Stimulated activated effector memory CD8-positive, alpha-beta T cell treated with anti-CD3 and anti-CD28 coated beads, Interleukin-12 subunit alpha, Interleukin-12 subunit beta, amount 100 ng/mL, for 72 hours (primary cell): Measurements from ENCODE around the gene RNASE8.

Experiments used
- ATAC-seq: fragments of 150-1000 bp; cut with Tn5 transposase; 2 replicates; pipeline ENCODE4 v1.10.0; 2021
- DNase-seq, 2 donors: peaks; one replicate each; pipeline ENCODE4 v3.0.0; 2021 to 2022; ENCODE audit warnings: low spot score in 2 of 2
- H3K27ac Mint-ChIP-seq: one replicate; pipeline ENCODE4 v1.8.0; 2022; ENCODE audit warnings: mild to moderate bottlenecking, mixed read lengths
- H3K36me3 Mint-ChIP-seq: one replicate; pipeline ENCODE4 v1.8.0; 2022; ENCODE audit warnings: mild to moderate bottlenecking, mixed read lengths
- H3K4me1 Mint-ChIP-seq: one replicate; pipeline ENCODE4 v1.8.0; 2022; ENCODE audit warnings: mixed read lengths
- H3K4me3 Mint-ChIP-seq: one replicate; pipeline ENCODE4 v1.8.0; 2022; ENCODE audit warnings: mild to moderate bottlenecking, mixed read lengths
- H3K9me3 Mint-ChIP-seq: one replicate; pipeline ENCODE4 v1.8.0; 2022; ENCODE audit warnings: mixed read lengths

RNASE8 gene

DNA sequence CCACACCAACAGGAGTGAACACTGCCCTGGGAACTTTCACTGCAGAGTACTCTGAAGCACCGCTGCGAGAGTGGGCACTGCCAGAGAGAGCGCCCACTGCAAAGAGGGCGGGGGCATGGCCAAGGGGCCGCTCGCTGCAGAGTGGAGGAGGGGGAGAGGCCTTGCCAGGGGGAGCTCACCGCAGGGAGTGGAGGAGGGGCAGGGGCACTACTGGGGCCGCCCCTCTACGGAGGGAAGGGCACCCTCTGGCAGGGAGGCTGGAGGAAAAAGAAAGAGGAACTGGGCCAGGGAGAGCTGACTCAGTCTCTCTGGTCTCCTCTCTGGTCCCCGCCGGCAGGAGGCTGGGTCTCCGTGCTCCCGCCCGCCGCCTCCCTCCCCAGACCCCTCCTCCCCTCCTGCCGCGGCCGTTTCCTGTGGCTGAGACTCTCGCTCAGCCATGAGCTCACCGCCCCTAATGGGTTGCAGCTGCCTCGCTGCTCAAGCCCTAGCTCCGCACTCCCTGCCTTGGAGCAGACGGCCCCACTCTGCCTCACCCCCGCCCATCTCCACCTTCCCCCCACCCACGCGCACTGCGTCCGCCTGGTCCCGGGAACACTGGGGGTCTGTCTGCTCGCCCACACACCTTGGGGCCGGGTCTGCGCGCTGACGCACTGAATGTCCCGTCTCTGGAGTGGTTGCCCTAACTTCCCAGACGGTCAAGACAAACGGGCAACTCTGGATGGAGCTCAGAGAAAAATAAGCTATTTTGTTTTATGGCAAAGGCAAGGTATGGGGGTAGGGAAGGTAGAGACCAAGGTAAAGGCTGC is 13.8 kb downstream of the RNASE8 start:
- peaks cover 40% of the 10 kb centered on the region for H3K4me1 Mint-ChIP-seq
- ATAC-seq (peak; percentile 72), DNase-seq (peak; percentile 39 to 60)
- H3K36me3 Mint-ChIP-seq, result no peaks in the 10 kb centered on the region
- H3K27ac Mint-ChIP-seq, result peak overlapping the region; percentile 61
- H3K4me3 Mint-ChIP-seq, result peak overlapping the region; percentile 83
- H3K9me3 Mint-ChIP-seq, result no peaks in the 10 kb centered on the region

DNA sequence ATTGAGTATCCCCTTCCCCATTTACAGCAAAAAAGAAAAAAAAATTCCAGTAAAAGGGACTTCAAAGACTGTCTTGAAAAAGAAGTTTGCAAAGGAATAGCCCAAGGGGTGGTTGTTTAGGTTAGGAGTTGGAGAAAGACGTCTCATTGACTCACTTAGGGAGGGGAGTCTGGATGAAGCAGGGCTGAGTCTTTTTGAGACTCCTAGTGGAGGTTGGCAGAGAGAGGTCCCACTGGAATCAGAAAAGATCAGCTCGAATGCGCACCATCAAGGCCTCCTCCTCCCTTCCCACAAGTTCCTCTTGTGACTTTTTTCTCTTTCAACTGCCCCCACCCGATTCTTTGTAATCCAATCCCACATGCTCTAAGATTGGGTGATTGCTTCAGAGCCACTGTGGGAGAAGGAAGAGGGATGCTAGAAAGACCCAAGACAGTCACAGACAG is 14.4 kb downstream of the RNASE8 start:
- Mint-ChIP-seq H3K27ac (no peak overlapping the region), H3K4me3 (peak overlapping the region; percentile 83)
- no peak for ATAC-seq

DNA sequence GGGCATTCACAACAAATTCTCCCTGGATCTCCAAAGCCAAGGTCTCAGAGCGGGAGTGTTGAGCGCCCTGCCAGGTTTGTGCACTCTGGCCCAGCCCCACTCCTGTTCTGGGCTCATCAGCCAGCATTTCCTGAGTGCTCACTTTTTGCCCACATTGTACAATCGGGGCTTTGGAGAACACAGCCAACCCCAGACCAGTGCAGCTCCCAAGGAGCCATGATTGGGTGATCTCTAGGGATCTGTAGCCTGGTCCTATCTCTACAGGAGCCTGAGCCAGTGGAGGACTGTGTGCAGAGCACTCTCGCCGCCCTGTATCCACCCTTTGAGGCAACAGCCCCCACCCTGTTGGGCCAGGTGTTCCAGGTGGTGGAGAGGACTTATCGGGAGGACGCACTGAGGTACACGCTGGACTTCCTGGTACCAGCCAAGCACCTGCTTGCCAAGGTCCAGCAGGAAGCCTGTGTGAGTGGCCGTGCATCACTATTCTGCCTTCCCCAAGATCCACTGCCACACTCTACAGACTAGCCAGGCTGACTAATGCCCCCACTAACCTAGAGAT is 15.2 kb downstream of the RNASE8 start:
- H3K4me1 Mint-ChIP-seq, result peaks cover 40% of the 10 kb centered on the region
- peak overlapping the region; percentile 83 for H3K4me3 Mint-ChIP-seq
- H3K27ac Mint-ChIP-seq, result no peak overlapping the region
- no peaks in the 10 kb centered on the region for H3K36me3 Mint-ChIP-seq
- DNase-seq (no peak), ATAC-seq (no peak)
- no peaks in the 10 kb centered on the region for H3K9me3 Mint-ChIP-seq

More for the DNA sequence above, 14.4 kb downstream of the RNASE8 start:
- Mint-ChIP-seq H3K9me3 (no peaks in the 10 kb centered on the region), H3K4me1 (peaks cover 40% of the 10 kb centered on the region), H3K36me3 (no peaks in the 10 kb centered on the region)
- DNase-seq, result no peak

DNA sequence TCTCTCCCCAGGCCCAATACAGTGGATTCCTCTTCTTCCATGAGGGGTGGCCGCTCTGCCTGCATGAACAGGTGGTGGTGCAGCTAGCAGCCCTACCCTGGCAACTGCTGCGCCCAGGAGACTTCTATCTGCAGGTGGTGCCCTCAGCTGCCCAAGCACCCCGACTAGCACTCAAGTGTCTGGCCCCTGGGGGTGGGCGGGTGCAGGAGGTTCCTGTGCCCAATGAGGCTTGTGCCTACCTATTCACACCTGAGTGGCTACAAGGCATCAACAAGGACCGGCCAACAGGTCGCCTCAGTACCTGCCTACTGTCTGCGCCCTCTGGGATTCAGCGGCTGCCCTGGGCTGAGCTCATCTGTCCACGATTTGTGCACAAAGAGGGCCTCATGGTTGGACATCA is 16.3 kb downstream of the RNASE8 start:
- H3K27ac Mint-ChIP-seq, result no peak overlapping the region
- H3K4me1 Mint-ChIP-seq, result peaks cover 34% of the 10 kb centered on the region
- H3K4me3 Mint-ChIP-seq, result no peak overlapping the region
- no peak for ATAC-seq
- H3K36me3 Mint-ChIP-seq, result no peaks in the 10 kb centered on the region
- no peaks in the 10 kb centered on the region for H3K9me3 Mint-ChIP-seq
- no peak for DNase-seq

DNA sequence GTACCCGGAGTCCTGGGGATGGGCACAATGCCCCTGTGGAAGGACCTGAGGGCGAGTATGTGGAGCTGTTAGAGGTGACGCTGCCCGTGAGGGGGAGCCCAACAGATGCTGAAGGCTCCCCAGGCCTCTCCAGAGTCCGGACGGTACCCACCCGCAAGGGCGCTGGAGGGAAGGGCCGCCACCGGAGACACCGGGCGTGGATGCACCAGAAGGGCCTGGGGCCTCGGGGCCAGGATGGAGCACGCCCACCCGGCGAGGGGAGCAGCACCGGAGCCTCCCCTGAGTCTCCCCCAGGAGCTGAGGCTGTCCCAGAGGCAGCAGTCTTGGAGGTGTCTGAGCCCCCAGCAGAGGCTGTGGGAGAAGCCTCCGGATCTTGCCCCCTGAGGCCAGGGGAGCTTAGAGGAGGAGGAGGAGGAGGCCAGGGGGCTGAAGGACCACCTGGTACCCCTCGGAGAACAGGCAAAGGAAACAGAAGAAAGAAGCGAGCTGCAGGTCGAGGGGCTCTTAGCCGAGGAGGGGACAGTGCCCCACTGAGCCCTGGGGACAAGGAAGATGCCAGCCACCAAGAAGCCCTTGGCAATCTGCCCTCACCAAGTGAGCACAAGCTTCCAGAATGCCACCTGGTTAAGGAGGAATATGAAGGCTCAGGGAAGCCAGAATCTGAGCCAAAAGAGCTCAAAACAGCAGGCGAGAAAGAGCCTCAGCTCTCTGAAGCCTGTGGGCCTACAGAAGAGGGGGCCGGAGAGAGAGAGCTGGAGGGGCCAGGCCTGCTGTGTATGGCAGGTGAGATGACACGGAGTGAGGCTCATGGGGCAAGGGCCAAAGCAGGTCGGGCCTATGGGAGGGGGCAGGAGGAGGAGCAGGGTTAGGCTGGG is 17.0 kb downstream of the RNASE8 start:
- no peaks in the 10 kb centered on the region for H3K36me3 Mint-ChIP-seq
- peaks cover 26% of the 10 kb centered on the region for H3K4me1 Mint-ChIP-seq
- H3K4me3 Mint-ChIP-seq, result no peak overlapping the region
- no peak for ATAC-seq
- H3K27ac Mint-ChIP-seq, result peak overlapping the region; percentile 54
- no peak for DNase-seq
- no peaks in the 10 kb centered on the region for H3K9me3 Mint-ChIP-seq

DNA sequence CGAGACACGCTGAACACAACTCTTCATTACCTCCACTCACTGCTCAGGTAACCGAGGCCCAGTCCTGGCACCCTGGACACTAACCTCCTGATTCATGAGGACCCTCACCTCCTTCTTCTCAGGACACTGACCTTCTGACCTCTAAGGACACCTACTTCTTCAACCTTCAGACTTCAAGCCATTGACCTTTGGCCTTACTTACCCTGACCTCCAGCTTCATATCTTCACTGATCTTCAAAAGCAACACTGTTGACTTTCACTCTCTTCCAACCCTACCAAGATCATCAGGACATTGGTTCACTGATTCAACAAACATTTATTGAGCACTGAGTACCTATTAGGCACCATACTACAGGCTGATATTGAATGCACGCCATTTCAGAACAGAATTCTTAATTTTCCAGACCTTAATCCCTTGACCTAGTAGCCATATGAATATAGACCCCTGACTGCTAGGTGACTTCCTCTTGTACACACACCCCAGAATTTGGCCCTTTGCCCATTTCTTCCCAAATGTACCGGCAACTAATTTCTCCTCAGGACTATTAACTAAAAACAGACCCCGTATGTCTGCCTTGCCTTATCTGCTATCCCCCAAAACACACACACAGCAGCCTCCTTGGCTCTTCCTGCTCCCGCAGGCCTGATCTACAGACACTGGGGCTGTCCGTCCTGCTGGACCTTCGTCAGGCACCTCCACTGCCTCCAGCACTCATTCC is 18.3 kb downstream of the RNASE8 start:
- no peak overlapping the region for H3K27ac Mint-ChIP-seq

DNA sequence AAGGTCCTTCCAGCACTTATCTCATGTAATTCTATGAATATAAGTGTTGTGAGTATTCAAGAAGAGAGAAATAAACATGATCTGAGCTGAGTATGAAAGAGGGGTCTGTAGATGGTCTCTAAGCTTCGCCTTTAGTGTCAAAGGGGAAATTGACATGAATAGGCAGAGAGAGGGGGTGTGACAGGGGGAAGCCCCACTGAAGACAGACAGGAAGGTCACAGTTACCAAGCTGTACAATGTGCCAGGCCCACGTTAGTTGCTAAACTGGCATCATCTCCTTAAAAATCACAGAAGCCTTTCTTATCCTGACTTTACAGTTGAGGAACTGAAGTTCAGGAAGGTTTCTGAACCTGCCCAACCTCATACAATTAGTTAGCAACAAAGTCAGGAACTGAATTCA is 20.1 kb downstream of the RNASE8 start:
- ATAC-seq (no peak), DNase-seq (no peak)
- H3K4me1 Mint-ChIP-seq, result no peaks in the 10 kb centered on the region
- no peaks in the 10 kb centered on the region for H3K9me3 Mint-ChIP-seq
- H3K27ac Mint-ChIP-seq, result no peak overlapping the region
- H3K4me3 Mint-ChIP-seq, result no peak overlapping the region
- H3K36me3 Mint-ChIP-seq, result no peaks in the 10 kb centered on the region

More for the DNA sequence above, 18.3 kb downstream of the RNASE8 start:
- no peak for ATAC-seq
- no peak overlapping the region for H3K4me3 Mint-ChIP-seq
- DNase-seq, result no peak
- H3K36me3 Mint-ChIP-seq, result no peaks in the 10 kb centered on the region
- no peaks in the 10 kb centered on the region for H3K9me3 Mint-ChIP-seq
- H3K4me1 Mint-ChIP-seq, result peaks cover 17% of the 10 kb centered on the region

DNA sequence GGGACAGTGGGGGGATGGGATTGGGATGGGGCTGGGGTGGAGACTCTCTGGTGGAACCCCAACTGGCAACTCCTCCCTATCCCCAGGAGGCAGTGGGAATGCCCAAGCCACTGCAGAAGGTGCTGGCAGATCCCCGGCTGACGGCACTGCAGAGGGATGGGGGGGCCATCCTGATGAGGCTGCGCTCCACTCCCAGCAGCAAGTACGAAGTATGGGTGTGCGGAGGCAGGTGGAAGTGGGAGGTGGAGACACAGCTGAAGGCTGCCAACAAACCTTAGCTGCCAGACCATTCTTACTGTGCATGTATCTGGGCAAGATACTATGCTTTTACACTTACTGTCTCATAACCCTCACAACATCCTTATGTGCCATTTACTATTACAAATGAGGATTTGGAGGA is 20.7 kb downstream of the RNASE8 start:
- no peak overlapping the region for H3K27ac Mint-ChIP-seq
- ATAC-seq (no peak), DNase-seq (no peak)
- no peak overlapping the region for H3K4me3 Mint-ChIP-seq
- H3K36me3 Mint-ChIP-seq, result no peaks in the 10 kb centered on the region
- H3K9me3 Mint-ChIP-seq, result no peaks in the 10 kb centered on the region
- H3K4me1 Mint-ChIP-seq, result no peaks in the 10 kb centered on the region

DNA sequence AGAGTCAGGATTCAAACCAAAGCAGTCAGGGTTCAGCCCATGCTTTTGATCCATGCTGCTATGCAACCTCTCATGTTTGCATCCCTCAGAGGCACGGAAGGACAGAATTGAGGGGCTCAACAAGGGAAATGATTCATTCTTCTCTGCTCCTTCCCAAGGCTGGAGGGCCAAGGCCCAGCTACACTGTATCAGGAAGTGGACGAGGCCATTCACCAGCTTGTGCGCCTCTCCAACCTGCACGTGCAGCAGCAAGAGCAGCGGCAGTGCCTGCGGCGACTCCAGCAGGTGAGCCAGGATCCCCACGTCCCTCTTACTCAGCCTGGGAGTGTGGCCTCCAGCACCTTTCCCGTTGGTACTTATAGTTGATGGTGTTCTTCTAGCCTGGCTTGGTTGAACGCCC is 21.1 kb downstream of the RNASE8 start:
- H3K4me1 Mint-ChIP-seq, result no peaks in the 10 kb centered on the region
- H3K36me3 Mint-ChIP-seq, result no peaks in the 10 kb centered on the region
- H3K4me3 Mint-ChIP-seq, result no peak overlapping the region
- no peaks in the 10 kb centered on the region for H3K9me3 Mint-ChIP-seq
- ATAC-seq, result no peak
- no peak overlapping the region for H3K27ac Mint-ChIP-seq
- DNase-seq, result no peak

DNA sequence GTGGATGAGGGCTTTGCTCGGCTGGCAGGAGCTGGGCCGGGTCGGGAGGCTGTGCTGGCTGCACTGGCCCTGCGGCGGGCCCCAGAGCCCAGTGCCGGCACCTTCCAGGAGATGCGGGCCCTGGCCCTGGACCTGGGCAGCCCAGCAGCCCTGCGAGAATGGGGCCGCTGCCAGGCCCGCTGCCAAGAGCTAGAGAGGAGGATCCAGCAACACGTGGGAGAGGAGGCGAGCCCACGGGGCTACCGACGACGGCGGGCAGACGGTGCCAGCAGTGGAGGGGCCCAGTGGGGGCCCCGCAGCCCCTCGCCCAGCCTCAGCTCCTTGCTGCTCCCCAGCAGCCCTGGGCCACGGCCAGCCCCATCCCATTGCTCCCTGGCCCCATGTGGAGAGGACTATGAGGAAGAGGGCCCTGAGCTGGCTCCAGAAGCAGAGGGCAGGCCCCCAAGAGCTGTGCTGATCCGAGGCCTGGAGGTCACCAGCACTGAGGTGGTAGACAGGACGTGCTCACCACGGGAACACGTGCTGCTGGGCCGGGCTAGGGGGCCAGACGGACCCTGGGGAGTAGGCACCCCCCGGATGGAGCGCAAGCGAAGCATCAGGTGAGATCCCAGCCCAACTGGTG is 24.0 kb downstream of the RNASE8 start:
- no peaks in the 10 kb centered on the region for H3K36me3 Mint-ChIP-seq
- H3K4me3 Mint-ChIP-seq, result no peak overlapping the region
- H3K9me3 Mint-ChIP-seq, result no peaks in the 10 kb centered on the region
- ATAC-seq (no peak), DNase-seq (no peak)
- H3K4me1 Mint-ChIP-seq, result peaks cover 3% of the 10 kb centered on the region
- H3K27ac Mint-ChIP-seq, result no peak overlapping the region

DNA sequence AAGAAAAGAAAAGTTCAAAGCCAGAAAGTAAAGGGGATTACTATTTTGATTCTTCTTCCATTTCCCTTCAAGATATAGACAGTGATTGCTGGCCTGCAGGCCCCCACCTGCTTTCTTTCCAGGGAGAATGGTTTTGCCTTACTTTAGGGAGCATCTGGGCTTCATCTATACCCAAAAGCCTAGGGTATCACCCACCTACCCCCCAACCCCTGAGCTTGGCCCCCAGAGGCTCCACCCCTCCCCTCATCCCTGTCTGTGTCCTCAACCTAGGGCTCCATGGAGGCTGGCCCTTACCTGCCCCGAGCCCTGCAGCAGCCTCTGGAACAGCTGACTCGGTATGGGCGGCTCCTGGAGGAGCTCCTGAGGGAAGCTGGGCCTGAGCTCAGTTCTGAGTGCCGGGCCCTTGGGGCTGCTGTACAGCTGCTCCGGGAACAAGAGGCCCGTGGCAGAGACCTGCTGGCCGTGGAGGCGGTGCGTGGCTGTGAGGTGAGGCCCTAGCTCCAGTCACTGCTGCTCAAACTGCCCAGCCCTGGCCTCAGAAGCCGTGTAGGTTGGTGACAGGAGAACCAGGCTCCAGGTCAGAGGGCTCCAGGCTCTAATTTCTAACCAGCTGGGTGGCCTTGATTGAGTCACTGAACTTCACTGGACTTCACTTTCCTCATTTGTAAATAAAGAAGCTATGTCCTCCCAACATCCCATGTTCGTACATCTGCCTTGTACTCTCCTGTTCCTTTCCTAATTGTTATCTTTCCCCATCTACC is 26.1 kb downstream of the RNASE8 start:
- no peaks in the 10 kb centered on the region for H3K36me3 Mint-ChIP-seq
- H3K4me3 Mint-ChIP-seq, result no peak overlapping the region
- DNase-seq, result no peak
- peaks cover 18% of the 10 kb centered on the region for H3K4me1 Mint-ChIP-seq
- ATAC-seq, result no peak
- H3K9me3 Mint-ChIP-seq, result no peaks in the 10 kb centered on the region
- H3K27ac Mint-ChIP-seq, result no peak overlapping the region

DNA sequence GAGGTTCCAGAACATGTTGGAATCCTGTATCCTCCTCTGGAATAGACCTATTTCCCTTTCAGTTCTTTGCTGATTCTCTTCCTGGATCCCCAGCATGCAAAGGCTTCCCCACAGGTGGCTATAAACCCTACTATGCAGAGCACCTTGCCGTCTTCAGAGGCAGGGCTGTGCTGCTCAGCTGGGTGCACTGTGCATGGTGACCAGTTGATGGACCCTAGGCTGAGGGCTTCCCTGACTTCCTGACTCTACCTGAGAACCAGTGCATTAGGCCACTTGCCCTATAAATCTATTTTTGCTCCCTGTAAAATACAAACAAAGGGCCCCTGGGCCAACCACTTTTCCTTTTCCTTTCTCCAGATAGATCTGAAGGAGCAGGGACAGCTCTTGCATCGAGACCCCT is 26.8 kb downstream of the RNASE8 start:
- no peaks in the 10 kb centered on the region for H3K36me3 Mint-ChIP-seq
- no peak overlapping the region for H3K4me3 Mint-ChIP-seq
- no peak for DNase-seq
- no peak for ATAC-seq
- H3K27ac Mint-ChIP-seq, result peak overlapping the region; percentile 6
- no peaks in the 10 kb centered on the region for H3K9me3 Mint-ChIP-seq
- H3K4me1 Mint-ChIP-seq, result peaks cover 25% of the 10 kb centered on the region

DNA sequence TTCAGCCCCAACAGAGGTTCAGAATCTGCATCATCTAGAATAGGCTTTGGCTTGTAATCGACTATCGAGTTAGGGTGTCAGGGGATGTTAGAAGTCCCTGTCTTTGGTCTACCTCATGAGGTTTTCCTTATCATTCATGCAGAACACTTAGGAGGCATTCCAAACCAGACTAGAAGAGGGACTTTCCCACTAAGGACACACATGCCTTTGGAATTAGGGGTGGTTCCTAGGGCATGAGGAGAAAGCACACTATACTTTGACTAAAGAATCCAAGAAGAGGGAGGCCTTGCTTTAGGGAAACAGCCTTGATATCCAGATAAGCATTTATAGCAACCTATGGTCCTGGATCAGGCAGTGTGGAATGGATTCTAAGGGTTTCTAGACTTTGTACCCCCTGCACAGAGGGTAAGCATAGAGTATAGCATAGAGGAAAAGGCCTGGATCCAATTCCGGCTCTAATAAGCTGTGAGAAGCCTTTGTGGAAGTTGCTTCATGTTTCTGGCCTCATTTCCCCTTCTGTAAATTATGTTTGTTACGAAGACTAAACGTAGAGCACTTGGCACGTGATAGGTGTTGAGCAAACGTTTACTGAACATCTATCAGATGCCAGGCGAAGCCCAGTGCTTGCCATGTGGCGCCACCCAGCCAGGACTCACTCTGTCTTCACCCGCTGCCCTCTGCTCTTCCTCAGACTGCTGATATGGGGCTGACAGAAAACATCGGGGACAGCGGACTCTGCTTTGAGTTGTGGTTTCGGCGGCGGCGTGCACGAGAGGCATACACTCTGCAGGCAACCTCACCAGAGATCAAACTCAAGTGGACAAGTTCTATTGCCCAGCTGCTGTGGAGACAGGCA is 27.6 kb downstream of the RNASE8 start:
- ATAC-seq, result no peak
- peak overlapping the region; percentile 6 for H3K27ac Mint-ChIP-seq
- H3K36me3 Mint-ChIP-seq, result no peaks in the 10 kb centered on the region
- H3K9me3 Mint-ChIP-seq, result no peaks in the 10 kb centered on the region
- no peak for DNase-seq
- H3K4me1 Mint-ChIP-seq, result peaks cover 26% of the 10 kb centered on the region
- no peak overlapping the region for H3K4me3 Mint-ChIP-seq
